HepG2 (cell line): ENCODE measurements around the gene SCGB1D4. TPM values are rescaled to one million over a fixed set of nuclear protein-coding genes. Genes with fewer than 3 reads are reported as not detected.
"Not testable (repeated sequence)": the region's sequence is repeated elsewhere in the genome, so short reads cannot be mapped to it uniquely, and the experiment has no call there.

Source experiments
- ATAC-seq: fragments of 200-7000 bp; cut with Tn5 transposase; 3 replicates; pipeline ENCODE4 v1.9.1; 2020; ENCODE audit warnings: mild to moderate bottlenecking, moderate library complexity
- BruUV-seq: library from RNA; stranded (reverse); fragments of 400-500 nt; replicated peaks from 2 replicates; lab custom pipeline; 2021; lab: Mats Ljungman, UMichigan
- CTCF ChIA-PET: fragments of 300-600 bp; formaldehyde crosslinking; extraction: SDS; loops from one replicate; lab custom pipeline; 2021; ENCODE audit warnings: low total read pairs, inconsistent platforms, low intra/inter-chr PET ratio; lab: Yijun Ruan, JAX
- POLR2A ChIA-PET: fragments of 350-600 bp; sonication (Branson Sonifier 250); formaldehyde crosslinking; loops from one replicate; lab custom pipeline; 2020; ENCODE audit warnings: antibody characterized with exemption, inconsistent platforms; lab: Yijun Ruan, JAX
- DNase-seq: peaks from one replicate; pipeline ENCODE4 v3.0.0-alpha.2; 2015; ENCODE audit warnings: low spot score
- FAIRE-seq: peaks from 3 replicates; lab custom pipeline; 2011; peaks lifted over from hg19 to GRCh38; lab: Jason Lieb, UNC
- H2AFZ ChIP-seq: one replicate; pipeline ENCODE4 v1.6.1; 2011; ENCODE audit warnings: low read length, inconsistent platforms
- H3K27ac ChIP-seq: fragments of 300-600 bp; 3 replicates; pipeline ENCODE4 v1.8.0; 2011; ENCODE audit warnings: mixed run types, mild to moderate bottlenecking, mixed read lengths, low read length, inconsistent platforms; ENCODE audit not compliant: insufficient read depth; ENCODE audit errors: extremely low read length
- H3K27me3 ChIP-seq, 2 experiments: fragments of 200-600 bp in 1 of 2; 2 replicates in 1 of 2; 3 replicates in 1 of 2; pipeline versions ENCODE4 v1.6.0 to v1.8.0; 2011; ENCODE audit warnings: low read length in 2 of 2, mild to moderate bottlenecking in 2 of 2, moderate library complexity in 2 of 2, inconsistent platforms in 1 of 2; ENCODE audit not compliant: insufficient read depth in 2 of 2, control insufficient read depth in 1 of 2
- H3K36me3 ChIP-seq, 2 experiments: fragments of 200-600 bp in 1 of 2; replicated peaks in 1 of 2; 2 replicates in 1 of 2; 3 replicates in 1 of 2; pipeline versions ENCODE4 v1.5.1 to v1.8.0; 2011; ENCODE audit warnings: low read length in 2 of 2, inconsistent platforms in 1 of 2; ENCODE audit not compliant: insufficient read depth in 2 of 2, control insufficient read depth in 1 of 2
- H3K4me1 ChIP-seq: 2 replicates; pipeline ENCODE4 v1.5.1; 2012; ENCODE audit warnings: low read length, inconsistent platforms; ENCODE audit not compliant: insufficient read depth
- H3K4me2 ChIP-seq: 2 replicates; pipeline ENCODE4 v1.6.0; 2011; ENCODE audit warnings: low read depth, low read length, inconsistent platforms
- H3K4me3 ChIP-seq, 3 experiments: fragments of 200-600 bp in 1 of 3; sonication (generic), shearing (Covaris generic) in 1 of 3; replicated peaks in 1 of 3; 2 replicates each; pipeline ENCODE4 v1.5.1; 2011 to 2016; ENCODE audit warnings: low read length in 3 of 3, inconsistent platforms in 2 of 3, low read depth in 2 of 3, mild to moderate bottlenecking in 2 of 3, control low read depth in 1 of 3, mixed read lengths in 1 of 3; ENCODE audit not compliant: insufficient read depth in 1 of 3
- H3K79me2 ChIP-seq: one replicate; pipeline ENCODE4 v1.6.1; 2011; ENCODE audit warnings: low read length, inconsistent platforms; ENCODE audit not compliant: insufficient read depth
- H3K9ac ChIP-seq: 2 replicates; pipeline ENCODE4 v1.6.0; 2011; ENCODE audit warnings: mild to moderate bottlenecking, low read depth, low read length, inconsistent platforms; ENCODE audit not compliant: insufficient read depth
- H3K9me3 ChIP-seq: 2 replicates; pipeline ENCODE4 v1.5.1; 2012; ENCODE audit warnings: mild to moderate bottlenecking, low read length
- H4K20me1 ChIP-seq: 2 replicates; pipeline ENCODE4 v1.6.0; 2011; ENCODE audit warnings: inconsistent platforms, mild to moderate bottlenecking, low read length, moderate library complexity; ENCODE audit not compliant: insufficient read depth
- FOXA3 ChIP-seq: IDR thresholded peaks from 2 replicates; pipeline ENCODE4 v1.6.1; 2016; ENCODE audit warnings: missing genetic modification reagents, missing compliant biosample characterization
- FOXP1 ChIP-seq, 2 experiments: fragments of 450-650 bp in 1 of 2; IDR thresholded peaks; 2 replicates each; pipeline ENCODE4 v1.6.1; 2017 to 2018; ENCODE audit warnings: antibody characterized with exemption in 1 of 2
- HNF4A ChIP-seq: sonication (generic); formaldehyde crosslinking; IDR thresholded peaks from 2 replicates; pipeline ENCODE4 v1.4.0; 2020; ENCODE audit warnings: missing genetic modification reagents
- NCOA2 ChIP-seq: sonication (generic); formaldehyde crosslinking; IDR thresholded peaks from 2 replicates; pipeline ENCODE4 v1.8.0; 2022; ENCODE audit warnings: inconsistent platforms
- PITX1 ChIP-seq: sonication (generic); formaldehyde crosslinking; IDR thresholded peaks from 2 replicates; pipeline ENCODE4 v1.5.1; 2020; ENCODE audit warnings: mild to moderate bottlenecking, missing genetic modification reagents
- SOX13 ChIP-seq, 3 experiments: fragments of 450-650 bp in 1 of 3; sonication (generic) in 1 of 3; formaldehyde crosslinking in 1 of 3; IDR thresholded peaks in 2 of 3; conservative IDR thresholded peaks in 1 of 3; 2 replicates each; pipeline versions ENCODE4 v1.5.0 to v1.6.1; 2016 to 2020; ENCODE audit warnings: antibody characterized with exemption in 1 of 3, mild to moderate bottlenecking in 1 of 3, missing compliant biosample characterization in 1 of 3, missing genetic modification reagents in 1 of 3, moderate library complexity in 1 of 3
- SOX5 ChIP-seq: IDR thresholded peaks from 2 replicates; pipeline ENCODE4 v1.6.1; 2016; ENCODE audit warnings: borderline replicate concordance
- SOX6 ChIP-seq, 2 experiments: fragments of 450-650 bp in 1 of 2; sonication (generic) in 1 of 2; formaldehyde crosslinking in 1 of 2; IDR thresholded peaks; 2 replicates each; pipeline versions ENCODE4 v1.4.0 to v1.6.1; 2017 to 2020; ENCODE audit warnings: antibody characterized with exemption in 1 of 2, mild to moderate bottlenecking in 1 of 2, missing genetic modification reagents in 1 of 2
- TBX2 ChIP-seq: sonication (generic); formaldehyde crosslinking; IDR thresholded peaks from 2 replicates; pipeline ENCODE4 v1.5.0; 2020; ENCODE audit warnings: missing genetic modification reagents, mild to moderate bottlenecking, borderline replicate concordance
- WGBS: methylation state at CpG from one replicate; pipeline ENCODE4 v1.1.6; 2017; ENCODE audit warnings: low lambda C conversion rate; 5-methylcytosine and 5-hydroxymethylcytosine counted together
- in situ Hi-C: cut with HindIII; loops from 2 replicates; pipeline ENCODE4 v1.10.0; 2017; ENCODE audit warnings: low pct_unique_long_range_greater_than_20kb; ENCODE audit not compliant: extremely low pct_ligation_motif_present
- intact Hi-C: fragments of 100-400 bp; cut with micrococcal nuclease; formaldehyde crosslinking; loops from one replicate; pipeline ENCODE4 v1.10.0; 2022; ENCODE audit not compliant: unreplicated experiment
- polyA plus RNA-seq, 8 experiments: library from polyadenylated mRNA; depleted of rRNA in 3 of 8; stranded (reverse) in 7 of 8; unstranded in 1 of 8; fragments of >200 nt; fragmentation: Illumina TruSeq in 4 of 8; extraction: Trizol in 4 of 8; gene quantifications; 2 replicates each; pipeline versions ENCODE4 v1.2.1 to v1.2.3, GENCODE V29; 2011 to 2016; ENCODE audit warnings: low read depth in 4 of 8, missing spikeins in 1 of 8, mixed read lengths in 1 of 8; ENCODE audit not compliant: insufficient read depth in 1 of 8
- total RNA-seq, 5 experiments: library from RNA; depleted of rRNA; stranded (reverse); fragments of >200 nt; fragmentation: Illumina TruSeq; extraction: Trizol; gene quantifications; 2 replicates each; pipeline ENCODE4 v1.2.3, GENCODE V29; 2016; ENCODE audit warnings: low read depth in 1 of 5
- TF ChIP-seq, protein P1 (sequence below): IDR thresholded peaks from 2 replicates; pipeline ENCODE4 v1.4.0; 2020; ENCODE audit warnings: mild to moderate bottlenecking, missing genetic modification reagents

The SCGB1D4 gene
- total and polyA plus RNA-seq, 2 of the 13 experiments (the other 11 are each of a cell fraction or from before 2014, with no cell fraction given), result not detected

DNA sequence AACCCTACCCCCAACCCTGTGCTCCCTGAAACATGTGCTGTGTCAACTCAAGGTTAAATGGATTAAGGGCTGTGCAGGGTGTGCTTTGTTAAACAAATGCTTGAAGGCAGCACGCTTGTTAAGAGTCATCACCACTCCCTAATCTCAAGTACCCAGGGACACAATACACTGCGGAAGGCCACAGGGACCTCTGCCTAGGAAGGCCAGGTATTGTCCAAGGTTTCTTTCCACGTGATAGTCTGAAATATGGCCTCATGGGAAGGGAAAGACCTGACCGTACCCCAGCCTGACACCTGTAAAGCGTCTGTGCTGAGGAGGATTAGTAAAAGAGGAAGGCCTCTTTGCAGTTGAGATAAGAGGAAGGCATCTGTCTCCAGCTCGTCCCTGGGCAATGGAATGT is 27.8 kb upstream of the SCGB1D4 start:
- peaks cover 0 to 17% of the 10 kb centered on the region in 2 experiments; a peak in 1 of 5 replicates for H3K27me3 ChIP-seq
- intact Hi-C loops; CTCF ChIA-PET; H3K36me3 ChIP-seq; H2AFZ ChIP-seq; H3K9me3 ChIP-seq; TF ChIP-seq SOX6, FOXP1, SOX13 (IDR thresholded peaks at IDR 0.05): not testable (repeated sequence)
- POLR2A ChIA-PET, result interaction anchor here (0.6 kb wide), 1 partner anchor 434 kb away, joined by 3 read pairs; no protein-coding TSS in a partner anchor
- TF ChIP-seq FOXA3, result 0 out of 2 replicates have a peak, but pooled peaks have one; percentile 8
- TF ChIP-seq SOX6 (CRISPR knock-in tag; IDR thresholded peaks at IDR 0.05), result peak; percentile 68
- TF ChIP-seq, protein P1, sequence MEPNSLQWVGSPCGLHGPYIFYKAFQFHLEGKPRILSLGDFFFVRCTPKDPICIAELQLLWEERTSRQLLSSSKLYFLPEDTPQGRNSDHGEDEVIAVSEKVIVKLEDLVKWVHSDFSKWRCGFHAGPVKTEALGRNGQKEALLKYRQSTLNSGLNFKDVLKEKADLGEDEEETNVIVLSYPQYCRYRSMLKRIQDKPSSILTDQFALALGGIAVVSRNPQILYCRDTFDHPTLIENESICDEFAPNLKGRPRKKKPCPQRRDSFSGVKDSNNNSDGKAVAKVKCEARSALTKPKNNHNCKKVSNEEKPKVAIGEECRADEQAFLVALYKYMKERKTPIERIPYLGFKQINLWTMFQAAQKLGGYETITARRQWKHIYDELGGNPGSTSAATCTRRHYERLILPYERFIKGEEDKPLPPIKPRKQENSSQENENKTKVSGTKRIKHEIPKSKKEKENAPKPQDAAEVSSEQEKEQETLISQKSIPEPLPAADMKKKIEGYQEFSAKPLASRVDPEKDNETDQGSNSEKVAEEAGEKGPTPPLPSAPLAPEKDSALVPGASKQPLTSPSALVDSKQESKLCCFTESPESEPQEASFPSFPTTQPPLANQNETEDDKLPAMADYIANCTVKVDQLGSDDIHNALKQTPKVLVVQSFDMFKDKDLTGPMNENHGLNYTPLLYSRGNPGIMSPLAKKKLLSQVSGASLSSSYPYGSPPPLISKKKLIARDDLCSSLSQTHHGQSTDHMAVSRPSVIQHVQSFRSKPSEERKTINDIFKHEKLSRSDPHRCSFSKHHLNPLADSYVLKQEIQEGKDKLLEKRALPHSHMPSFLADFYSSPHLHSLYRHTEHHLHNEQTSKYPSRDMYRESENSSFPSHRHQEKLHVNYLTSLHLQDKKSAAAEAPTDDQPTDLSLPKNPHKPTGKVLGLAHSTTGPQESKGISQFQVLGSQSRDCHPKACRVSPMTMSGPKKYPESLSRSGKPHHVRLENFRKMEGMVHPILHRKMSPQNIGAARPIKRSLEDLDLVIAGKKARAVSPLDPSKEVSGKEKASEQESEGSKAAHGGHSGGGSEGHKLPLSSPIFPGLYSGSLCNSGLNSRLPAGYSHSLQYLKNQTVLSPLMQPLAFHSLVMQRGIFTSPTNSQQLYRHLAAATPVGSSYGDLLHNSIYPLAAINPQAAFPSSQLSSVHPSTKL (CRISPR knock-in tag), result peak; percentile 45; the same call in 1 of the 2 replicates
- TF ChIP-seq NCOA2 (CRISPR knock-in tag), result 0 out of 2 replicates have a peak, but pooled peaks have one; percentile 14
- 0 out of 2 replicates have a peak, but pooled peaks have one; percentile 18 for TF ChIP-seq FOXP1 (CRISPR knock-in tag; IDR thresholded peaks at IDR 0.05)
- TF ChIP-seq SOX5 (CRISPR knock-in tag), result peak; percentile 66
- 0 out of 2 replicates have a peak, but pooled peaks have one; percentile 14 for TF ChIP-seq HNF4A
- TF ChIP-seq SOX13 (CRISPR knock-in tag; conservative IDR thresholded peaks at IDR 0.05 in 1 of 2, IDR thresholded peaks at IDR 0.05 in 1 of 2), result peak in 1 of 2 experiments; percentile 80; a peak in 2 of 4 replicates
- TF ChIP-seq TBX2, result peak; percentile 32; the same call in 1 of the 2 replicates
- peak; percentile 72; the same call in 1 of the 2 replicates for TF ChIP-seq PITX1
- TF ChIP-seq, all 625 proteins: peak for 10; not testable (repeated sequence) for 615
- ATAC-seq, BruUV-seq, H3K27ac ChIP-seq, H3K79me2 ChIP-seq, FAIRE-seq, H3K9ac ChIP-seq, H4K20me1 ChIP-seq, DNase-seq, H3K4me3 ChIP-seq, in situ Hi-C loops: not testable (repeated sequence)
- peaks cover 32% of the 10 kb centered on the region for H3K4me1 ChIP-seq
- peak overlapping the region; percentile 39; the same call in 1 of the 2 replicates for H3K4me2 ChIP-seq
- 2% methylated on average over 6 of the region's 6 CpGs for WGBS

DNA sequence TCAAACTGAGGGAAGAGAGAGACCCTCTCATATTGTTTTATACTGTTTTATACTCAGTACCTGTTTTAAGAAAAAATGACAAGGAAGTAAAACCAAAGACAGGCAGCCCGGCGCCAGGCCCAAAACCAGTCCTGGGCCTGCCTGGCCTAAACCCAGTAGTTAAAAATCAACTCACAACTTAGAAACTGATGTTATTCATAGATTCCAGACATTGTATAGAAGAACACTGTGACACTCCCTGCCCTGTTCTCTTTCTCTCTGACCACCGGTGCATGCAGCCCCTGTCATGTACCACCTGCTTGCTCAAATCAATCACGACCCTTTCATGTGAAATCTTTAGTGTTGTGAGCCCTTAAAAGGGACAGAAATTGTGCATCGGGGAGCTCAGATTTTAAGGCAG is 26.9 kb upstream of the SCGB1D4 start:
- intact Hi-C loops, result loop anchor here (1.0 kb wide), 2 partner anchors 108 to 154 kb away; no protein-coding TSS in a partner anchor

More for the DNA sequence above, 26.9 kb upstream of the SCGB1D4 start:
- peaks cover 0 to 22% of the 10 kb centered on the region in 2 experiments; a peak in 1 of 5 replicates for H3K27me3 ChIP-seq
- H3K79me2 ChIP-seq, BruUV-seq, ATAC-seq, POLR2A ChIA-PET, H3K27ac ChIP-seq, H3K4me3 ChIP-seq, H2AFZ ChIP-seq, H4K20me1 ChIP-seq, H3K9me3 ChIP-seq, H3K36me3 ChIP-seq, in situ Hi-C loops, H3K4me2 ChIP-seq, H3K9ac ChIP-seq, DNase-seq, FAIRE-seq: not testable (repeated sequence)
- WGBS, result 3% methylated on average over 5 of the region's 5 CpGs
- H3K4me1 ChIP-seq, result peaks cover 32% of the 10 kb centered on the region
- CTCF ChIA-PET, result interaction anchor here (0.7 to 2.2 kb wide), 4 partner anchors 108 to 156 kb away, joined by 3 to 19 read pairs (median 10); no protein-coding TSS in a partner anchor
